GM23338 (cell line): ENCODE data around the gene SMG6.

Experiments used
- CREB1 ChIP-seq: fragments of 250-450 bp; sonication (Bioruptor Pico); IDR thresholded peaks from 2 replicates; pipeline ENCODE4 v1.5.0; 2020; ENCODE audit warnings: low read depth, mild to moderate bottlenecking, moderate library complexity
- CTCF ChIP-seq, 2 experiments: fragments of 200-600 bp in 1 of 2; sonication (generic) in 1 of 2; conservative IDR thresholded peaks; 2 replicates each; pipeline versions ENCODE4 v1.5.1 to v1.6.1; 2016 to 2017; ENCODE audit warnings: antibody characterized with exemption in 2 of 2, low read depth in 2 of 2, mild to moderate bottlenecking in 2 of 2, moderate library complexity in 1 of 2
- ETS1 ChIP-seq: IDR thresholded peaks from 2 replicates; pipeline ENCODE4 v1.6.1; 2016; ENCODE audit warnings: antibody characterized with exemption
- EZH2 ChIP-seq: fragments of 200-600 bp; sonication (generic); IDR thresholded peaks from one replicate; pipeline ENCODE4 v1.8.0; 2017; ENCODE audit warnings: antibody characterized with exemption, mild to moderate bottlenecking, low read depth; ENCODE audit not compliant: unreplicated experiment
- EZH2phosphoT487 ChIP-seq: fragments of 200-600 bp; sonication (generic); IDR thresholded peaks from one replicate; pipeline ENCODE4 v1.8.1; 2018; ENCODE audit warnings: antibody characterized with exemption; ENCODE audit not compliant: unreplicated experiment
- JUNB ChIP-seq: IDR thresholded peaks from one replicate; pipeline ENCODE4 v1.6.1; 2016; ENCODE audit warnings: antibody characterized with exemption; ENCODE audit not compliant: unreplicated experiment
- NANOG ChIP-seq: IDR thresholded peaks from 2 replicates; pipeline ENCODE4 v1.6.1; 2016; ENCODE audit warnings: antibody characterized with exemption, borderline replicate concordance
- POLR2AphosphoS5 ChIP-seq: IDR thresholded peaks from 2 replicates; pipeline ENCODE4 v1.6.1; 2016; ENCODE audit warnings: antibody characterized with exemption, low read depth
- REST ChIP-seq: IDR thresholded peaks from one replicate; pipeline ENCODE4 v1.6.1; 2018; ENCODE audit warnings: antibody characterized with exemption; ENCODE audit not compliant: unreplicated experiment
- ZNF114 ChIP-seq: fragments of 250-450 bp; sonication (Bioruptor Pico); IDR thresholded peaks from 2 replicates; pipeline ENCODE4 v1.5.0; 2020; ENCODE audit warnings: mild to moderate bottlenecking, moderate library complexity
- ZNF331 ChIP-seq: fragments of 250-450 bp; sonication (Bioruptor Pico); IDR thresholded peaks from 2 replicates; pipeline ENCODE4 v1.5.0; 2020; ENCODE audit warnings: low read depth, mild to moderate bottlenecking, moderate library complexity
- ZNF462 ChIP-seq: fragments of 250-450 bp; sonication (Bioruptor Pico); IDR thresholded peaks from 2 replicates; pipeline ENCODE4 v1.5.0; 2020; ENCODE audit warnings: mild to moderate bottlenecking, moderate library complexity

GRCh38 chr17:2041561-2042389, 261.8 kb downstream of the SMG6 start, which contains the start of gene OVCA2:
- TF ChIP-seq POLR2AphosphoS5, result peak; percentile 66
- peak; percentile 7 to 70; a peak in 2 of 4 replicates for TF ChIP-seq CTCF (conservative IDR thresholded peaks at IDR 0.05; ENCODE audit: low read depth in 2 of 2)
- no peak for TF ChIP-seq EZH2phosphoT487
- TF ChIP-seq EZH2, result no peak
- no peak for TF ChIP-seq JUNB
- TF ChIP-seq REST, result peak; percentile 13
- peak; percentile 91 for TF ChIP-seq ETS1
- no peak for TF ChIP-seq NANOG
- TF ChIP-seq ZNF114 (CRISPR knock-in tag), result no peak
- TF ChIP-seq CREB1 (CRISPR knock-in tag), result peak; percentile 78
- TF ChIP-seq ZNF331, result no peak
- no peak for TF ChIP-seq ZNF462 (CRISPR knock-in tag)
